ENCODE measurements around the gene CASZ1.

DNA sequence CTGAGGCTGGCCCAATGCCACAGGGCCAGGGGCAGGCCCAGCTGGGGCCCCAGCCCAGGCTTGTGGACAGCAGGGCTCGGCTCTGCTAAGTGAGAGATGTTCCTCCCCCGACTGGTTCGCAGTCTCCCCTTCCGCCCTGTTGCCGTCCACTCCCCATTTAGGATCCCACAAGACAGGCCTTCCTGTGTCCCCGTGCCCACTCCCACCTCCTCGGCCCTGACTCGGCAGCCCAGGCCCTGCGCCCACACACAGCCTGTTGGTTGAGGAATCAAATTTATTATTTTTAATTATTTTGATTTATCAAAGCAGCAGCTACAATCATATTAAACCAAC is 78.4 kb downstream of the CASZ1 start:
- TF ChIP-seq, protein P1, sequence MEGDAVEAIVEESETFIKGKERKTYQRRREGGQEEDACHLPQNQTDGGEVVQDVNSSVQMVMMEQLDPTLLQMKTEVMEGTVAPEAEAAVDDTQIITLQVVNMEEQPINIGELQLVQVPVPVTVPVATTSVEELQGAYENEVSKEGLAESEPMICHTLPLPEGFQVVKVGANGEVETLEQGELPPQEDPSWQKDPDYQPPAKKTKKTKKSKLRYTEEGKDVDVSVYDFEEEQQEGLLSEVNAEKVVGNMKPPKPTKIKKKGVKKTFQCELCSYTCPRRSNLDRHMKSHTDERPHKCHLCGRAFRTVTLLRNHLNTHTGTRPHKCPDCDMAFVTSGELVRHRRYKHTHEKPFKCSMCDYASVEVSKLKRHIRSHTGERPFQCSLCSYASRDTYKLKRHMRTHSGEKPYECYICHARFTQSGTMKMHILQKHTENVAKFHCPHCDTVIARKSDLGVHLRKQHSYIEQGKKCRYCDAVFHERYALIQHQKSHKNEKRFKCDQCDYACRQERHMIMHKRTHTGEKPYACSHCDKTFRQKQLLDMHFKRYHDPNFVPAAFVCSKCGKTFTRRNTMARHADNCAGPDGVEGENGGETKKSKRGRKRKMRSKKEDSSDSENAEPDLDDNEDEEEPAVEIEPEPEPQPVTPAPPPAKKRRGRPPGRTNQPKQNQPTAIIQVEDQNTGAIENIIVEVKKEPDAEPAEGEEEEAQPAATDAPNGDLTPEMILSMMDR (IDR thresholded peaks at IDR 0.05): no peak
- TF ChIP-seq POLR2AphosphoS5 (IDR thresholded peaks at IDR 0.05) (no peak), POLR2A (IDR thresholded peaks at IDR 0.05) (no peak)
